ENCODE measurements around the gene AK5.

GRCh38 chr1:77303387-77303786 lies 21.6 kb downstream of the AK5 start:
- TF ChIP-seq CTCF (IDR thresholded peaks at IDR 0.05): no peak
- TF ChIP-seq ZFX (IDR thresholded peaks at IDR 0.05; ENCODE audit: borderline replicate concordance): no peak

Measured in 22Rv1 (cell line).